Measurements from ENCODE around the gene FAM234B.

Gene FAM234B

DNA sequence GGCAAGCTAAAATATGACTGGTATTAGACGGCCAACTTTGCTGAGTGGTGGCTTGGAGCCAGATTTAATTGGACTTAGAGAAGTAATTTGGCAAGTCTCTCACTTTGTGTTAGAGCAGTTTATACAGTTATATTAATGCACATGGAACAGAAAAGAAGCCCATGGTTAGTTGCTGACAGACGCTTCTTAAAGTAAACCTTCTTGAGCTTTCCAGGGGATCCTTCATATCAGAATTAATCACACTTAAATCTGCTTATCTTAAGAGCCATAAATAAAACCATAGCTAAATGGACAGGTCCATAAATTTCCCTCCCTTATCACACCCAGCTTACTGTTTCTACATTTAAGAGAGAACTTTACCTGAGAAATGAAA lies 49.7 kb downstream of the FAM234B start:
- peak; percentile 44 for DNase-seq

DNA sequence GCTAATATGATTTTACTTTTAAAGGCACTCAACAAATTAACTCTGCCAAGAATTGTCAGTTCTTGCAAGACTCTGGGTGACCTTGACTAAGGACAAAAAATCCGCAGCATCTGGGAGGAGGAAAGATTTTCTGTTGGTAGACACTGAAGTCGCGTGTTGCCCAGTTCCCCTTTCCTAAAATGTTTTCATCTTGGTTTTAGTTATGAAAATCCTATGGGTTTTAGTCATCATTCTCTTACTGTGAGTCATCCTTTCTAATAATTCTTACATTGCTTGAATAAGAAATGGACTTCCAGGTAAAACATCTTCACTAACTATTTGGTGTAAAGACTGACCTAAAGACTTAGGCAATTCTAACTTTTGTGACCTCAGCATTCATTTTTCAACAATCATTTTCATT lies 50.2 kb downstream of the FAM234B start:
- DNase-seq: peak; percentile 68

DNA sequence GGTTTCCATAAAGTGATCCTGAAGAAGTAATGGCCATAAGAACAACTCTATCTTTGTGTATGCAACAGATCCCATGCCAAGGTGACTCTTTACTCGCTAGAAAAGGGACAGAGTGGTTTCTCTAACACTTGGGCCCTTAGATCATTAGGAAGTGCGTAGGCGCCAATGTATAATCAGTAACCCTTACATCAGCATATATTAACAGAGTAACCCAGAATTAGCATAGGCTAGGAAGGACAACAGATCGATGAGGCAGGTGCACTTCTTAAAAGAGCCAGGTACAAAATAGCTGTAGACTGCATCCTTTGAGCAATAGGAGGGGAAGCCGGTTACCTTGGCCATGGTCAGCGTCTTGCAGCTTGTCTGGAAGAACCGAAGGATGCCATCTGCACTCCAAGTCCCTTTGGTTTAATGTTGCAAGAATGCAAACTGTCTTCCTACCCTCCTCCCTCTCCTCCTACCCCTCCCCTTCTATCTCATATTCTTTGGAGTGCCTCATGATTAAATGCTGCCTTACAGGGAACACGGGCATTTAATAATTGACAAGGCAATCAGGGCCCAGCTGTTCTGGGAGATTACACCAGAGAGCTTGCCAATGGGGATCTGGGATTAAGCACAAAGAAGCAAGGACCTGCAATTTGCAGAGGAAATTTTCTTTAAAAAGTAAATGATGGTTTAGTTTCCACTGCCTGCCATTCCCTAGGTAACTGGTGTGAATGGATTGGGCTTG lies 51.2 kb downstream of the FAM234B start:
- DNase-seq: no peak

DNA sequence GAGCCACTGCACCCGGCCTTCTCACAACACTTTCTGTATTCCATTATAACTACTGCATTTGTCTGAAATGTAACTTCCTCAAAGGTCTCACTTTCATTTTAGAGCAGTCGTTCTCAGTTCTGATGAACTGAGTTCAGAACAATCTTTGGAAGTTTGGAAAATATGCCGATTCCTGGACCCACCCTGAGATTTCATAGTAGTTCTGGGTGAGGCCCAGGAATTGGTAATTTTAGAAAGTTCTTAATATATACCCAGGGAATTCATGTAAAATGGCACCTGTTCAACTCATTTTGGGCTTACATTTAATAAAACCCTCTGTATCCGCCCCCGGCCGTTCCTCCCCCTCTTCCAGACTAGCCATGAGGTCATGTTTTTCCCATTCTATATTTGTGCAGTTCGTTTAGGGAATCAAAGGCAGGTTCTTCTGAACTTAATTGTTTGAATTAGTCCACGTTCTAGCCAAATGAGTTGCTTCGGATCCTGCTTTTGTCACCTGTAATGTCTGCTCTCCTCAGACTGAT lies 53.4 kb downstream of the FAM234B start:
- no peak for DNase-seq

DNA sequence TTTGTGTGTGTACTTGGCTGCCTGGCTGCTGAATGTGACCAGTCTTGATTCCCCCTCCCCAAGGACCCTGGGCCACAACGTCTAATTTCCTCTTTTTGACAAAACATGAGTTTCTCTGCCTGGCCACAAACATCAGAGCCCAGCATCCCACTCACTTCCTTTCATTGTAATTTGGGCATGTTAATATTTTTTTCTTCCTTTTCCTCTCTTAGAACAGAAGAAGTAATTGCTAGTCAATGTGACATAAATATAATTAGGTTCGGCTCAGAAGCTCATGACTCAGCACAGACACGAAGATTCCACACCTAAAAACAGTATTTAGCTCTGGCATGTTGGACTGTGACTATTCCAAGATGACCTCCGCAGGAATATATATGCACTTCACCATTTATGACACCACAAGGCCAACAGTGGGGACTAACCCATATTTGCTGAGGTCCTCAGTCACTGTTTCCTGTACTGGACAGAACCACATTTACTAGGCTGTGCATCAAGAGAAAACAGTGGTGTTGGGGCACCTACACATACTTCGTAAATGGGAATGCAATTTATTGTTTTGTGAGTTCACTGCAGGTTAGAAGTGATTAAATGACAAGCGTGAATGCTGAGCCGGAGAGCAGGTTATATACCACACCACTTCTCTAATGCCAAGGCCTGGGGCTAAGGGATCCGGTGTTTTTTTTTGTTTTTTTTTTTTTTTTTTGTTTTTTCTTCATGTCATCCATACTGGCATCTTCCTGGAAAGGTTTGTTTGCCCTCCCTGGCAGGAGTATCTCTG lies 55.1 kb downstream of the FAM234B start:
- peak; percentile 38 for DNase-seq

DNA sequence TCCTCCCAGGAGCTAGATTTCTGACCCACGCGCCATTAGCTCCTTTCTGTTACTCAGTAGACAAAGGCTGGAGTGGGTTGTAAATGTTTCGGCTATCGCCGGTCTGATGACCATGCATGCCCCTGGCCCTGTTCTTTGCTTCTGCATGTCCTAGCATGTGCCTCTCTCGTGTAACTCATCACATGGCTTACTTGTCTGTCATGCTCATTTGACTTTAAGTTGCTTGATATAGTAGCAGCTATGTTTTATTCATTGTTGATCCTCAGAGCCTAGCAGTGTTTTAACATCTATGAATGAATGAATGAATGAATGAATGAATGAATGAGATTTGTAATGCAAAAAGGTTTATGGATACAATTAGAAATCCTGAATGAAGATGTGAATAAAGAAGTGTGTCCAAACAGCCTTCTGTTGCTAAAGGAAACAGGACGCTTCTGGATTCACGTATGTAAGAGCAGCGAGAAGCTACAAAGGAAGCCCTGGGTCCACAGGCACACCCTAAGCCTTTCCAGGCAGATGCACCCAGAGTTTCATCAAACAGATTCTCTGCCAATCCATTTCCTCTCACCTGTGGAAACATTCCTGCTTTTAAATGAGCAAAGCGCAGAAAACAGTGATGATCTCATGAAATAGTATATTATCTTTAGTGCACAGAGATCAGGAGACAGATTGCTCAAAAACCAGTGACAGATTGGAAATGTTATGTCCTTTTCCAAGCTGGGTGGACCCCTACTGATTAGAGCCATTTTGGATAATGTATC lies 55.8 kb downstream of the FAM234B start:
- DNase-seq: no peak

DNA sequence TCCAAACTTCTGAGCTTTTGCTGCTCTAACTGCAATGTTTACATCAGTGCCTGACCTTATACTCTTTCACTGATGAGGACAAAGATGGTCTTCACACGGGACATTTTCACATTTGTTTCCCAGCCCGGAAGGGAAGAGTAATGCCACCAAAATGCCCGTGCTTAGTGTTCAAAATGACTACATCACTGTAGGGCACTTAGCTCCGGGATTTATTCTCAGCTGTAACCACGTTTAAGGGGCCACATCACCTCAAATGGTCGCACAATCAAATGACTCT lies 56.4 kb downstream of the FAM234B start:
- no peak for DNase-seq

DNA sequence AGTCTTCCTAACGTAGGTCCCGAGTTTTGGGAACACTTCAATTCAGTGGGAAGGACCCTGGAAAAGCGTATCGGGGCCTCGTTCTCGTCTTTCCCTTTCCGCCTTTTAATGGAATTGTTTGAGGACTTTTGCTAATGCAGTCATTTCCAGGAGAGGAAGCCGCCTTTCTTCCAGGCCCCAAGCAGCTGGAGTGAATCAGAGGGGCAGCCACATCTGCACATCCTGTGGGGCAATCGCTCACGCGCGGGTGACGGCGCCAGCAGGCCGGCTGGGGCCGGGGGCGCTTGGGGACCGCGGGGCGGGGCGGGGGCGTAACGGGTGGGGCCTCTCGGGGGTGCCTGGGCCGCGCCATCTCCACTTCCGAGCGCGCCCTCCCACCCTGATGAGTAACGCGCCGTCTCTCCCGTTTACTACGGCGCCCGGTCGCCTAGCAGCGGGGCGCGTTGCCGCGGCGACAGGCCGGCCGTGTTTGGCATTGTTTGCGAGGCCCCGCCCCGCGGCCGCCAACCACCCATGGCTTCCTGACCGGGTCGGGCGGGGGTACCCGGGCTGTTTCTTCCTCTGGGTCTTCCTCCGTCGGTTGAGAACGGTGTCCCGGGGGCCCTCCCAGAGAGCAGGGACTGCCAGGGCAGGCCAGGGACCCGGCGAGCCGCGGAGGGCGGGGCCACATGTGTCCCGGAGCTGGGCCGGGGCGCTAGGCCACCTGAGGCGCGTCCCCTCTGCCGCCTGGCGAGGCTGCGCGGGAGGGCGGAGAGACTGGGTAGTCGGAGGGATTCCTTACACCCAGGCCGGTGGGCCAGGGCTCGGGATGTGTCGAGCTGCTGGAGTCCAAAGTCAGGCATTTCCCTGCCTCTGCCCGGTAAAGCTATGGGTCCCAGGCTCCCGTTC lies 56.9 kb downstream of the FAM234B start:
- DNase-seq: peak; percentile 95

DNA sequence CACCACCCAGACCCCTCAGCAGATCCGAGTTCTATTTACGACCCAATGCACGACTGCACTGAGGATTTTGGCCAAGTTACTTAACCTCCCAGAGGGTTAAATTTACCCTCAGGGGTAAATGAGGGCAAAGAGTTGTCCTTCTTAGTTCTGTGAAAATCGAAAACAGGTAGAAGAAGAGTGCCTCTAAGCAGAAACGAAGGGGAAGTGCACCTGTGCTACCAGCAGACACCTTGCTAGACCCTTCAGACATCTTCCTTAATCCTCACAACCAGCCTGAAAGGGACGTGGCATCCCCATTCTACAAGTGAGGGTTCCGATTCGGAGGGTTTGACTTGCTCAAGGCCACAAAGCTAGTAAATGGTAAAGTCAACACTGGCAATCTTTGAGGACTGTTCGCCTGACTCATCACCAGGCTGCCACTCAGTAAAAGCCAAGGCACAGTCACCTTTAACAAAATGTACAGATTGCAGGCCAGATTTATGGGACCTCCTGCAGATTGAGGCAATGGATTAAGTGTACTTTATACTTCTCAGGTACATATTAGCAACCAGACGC lies 57.7 kb downstream of the FAM234B start:
- no peak for DNase-seq

DNA sequence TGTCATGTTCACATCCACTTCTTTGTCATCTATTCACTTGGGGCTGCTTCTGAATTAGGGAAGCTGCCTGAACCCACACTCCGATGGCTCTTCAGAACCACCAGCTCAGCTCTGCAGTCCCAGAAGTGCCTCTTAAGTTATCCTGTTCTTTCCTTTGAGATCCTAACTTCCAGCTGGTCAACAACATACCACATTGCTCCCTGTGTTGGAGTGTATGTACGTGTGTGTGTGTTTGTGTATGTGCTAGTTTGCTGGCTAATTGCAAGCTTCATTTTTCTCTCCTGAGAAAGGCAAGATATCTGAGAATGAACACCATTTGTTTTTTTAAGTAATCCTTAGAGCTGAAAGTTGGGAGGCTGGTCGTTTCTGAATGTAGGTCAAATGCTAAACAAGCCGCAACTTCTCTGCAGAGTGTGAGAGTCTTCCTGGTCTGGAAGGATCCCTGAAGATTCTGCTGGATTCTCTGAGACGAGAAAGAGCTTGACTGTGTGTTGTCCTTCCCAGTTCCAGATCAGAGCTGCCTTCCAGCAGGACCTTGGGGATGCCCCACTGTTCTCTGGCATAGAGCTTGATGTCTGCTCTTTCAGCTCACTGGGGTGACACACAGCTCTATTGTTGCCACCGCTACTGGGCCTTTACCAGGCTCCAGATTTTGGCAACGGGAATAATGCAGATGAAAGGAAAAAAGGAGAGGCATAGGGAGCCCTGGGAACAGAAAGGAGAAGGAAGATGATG lies 58.4 kb downstream of the FAM234B start:
- DNase-seq: no peak

DNA sequence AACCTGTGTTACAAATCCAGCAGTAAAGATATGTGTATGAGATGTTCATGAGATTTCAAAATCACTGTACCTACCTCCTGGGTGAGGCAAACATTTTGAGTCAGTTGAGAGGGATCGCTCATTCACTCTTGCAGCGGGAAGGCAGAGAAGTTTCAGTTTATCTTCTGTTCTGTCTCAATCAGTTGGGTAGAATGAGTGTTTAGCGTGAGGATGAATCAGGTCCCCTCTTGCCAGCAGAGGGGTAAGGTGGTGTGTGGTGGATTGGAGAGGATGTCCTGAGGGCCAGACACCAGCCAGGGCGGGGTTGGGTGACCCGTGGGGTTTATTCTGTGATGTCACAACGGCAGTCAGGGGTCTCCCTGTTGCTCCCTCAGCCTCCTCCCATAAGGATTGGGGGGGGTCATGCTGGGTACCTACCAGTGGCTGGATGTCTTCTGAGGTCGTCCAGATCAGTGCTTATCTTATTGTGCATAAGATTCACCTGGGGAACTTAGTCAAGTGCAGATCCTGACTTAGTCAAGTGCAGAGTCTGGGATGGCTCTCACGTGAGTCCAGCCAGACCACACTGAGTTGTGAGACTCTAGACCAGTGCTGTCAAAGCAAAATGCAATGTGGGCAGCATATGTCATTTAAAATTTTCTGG lies 59.3 kb downstream of the FAM234B start, which contains the start of gene GSG1:
TSS of gene GSG1 (minus strand) at position 277 of the 643 bp plus-strand sequence. CDS start at position 122, 155 bp downstream.
- no peak for DNase-seq

DNA sequence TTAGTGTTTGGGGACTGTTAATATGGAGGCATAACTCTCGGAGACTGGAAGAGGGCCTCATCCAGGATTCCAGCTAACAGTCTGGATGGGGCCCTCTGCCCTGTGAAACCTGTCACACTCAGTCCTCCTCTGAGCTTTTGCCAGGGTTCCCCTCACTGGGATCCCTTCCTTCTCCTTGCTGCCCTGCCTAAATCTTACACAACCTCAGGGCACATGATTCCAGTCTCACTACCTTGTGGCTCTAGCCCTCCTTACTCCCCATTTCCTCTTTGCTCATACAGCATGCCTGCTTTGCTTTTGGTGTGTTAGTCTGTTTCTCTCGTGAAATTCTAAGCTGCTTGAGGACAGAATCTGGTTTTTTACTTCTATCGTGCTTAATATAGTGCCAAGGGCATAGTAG lies 60.2 kb downstream of the FAM234B start:
- no peak for DNase-seq

DNA sequence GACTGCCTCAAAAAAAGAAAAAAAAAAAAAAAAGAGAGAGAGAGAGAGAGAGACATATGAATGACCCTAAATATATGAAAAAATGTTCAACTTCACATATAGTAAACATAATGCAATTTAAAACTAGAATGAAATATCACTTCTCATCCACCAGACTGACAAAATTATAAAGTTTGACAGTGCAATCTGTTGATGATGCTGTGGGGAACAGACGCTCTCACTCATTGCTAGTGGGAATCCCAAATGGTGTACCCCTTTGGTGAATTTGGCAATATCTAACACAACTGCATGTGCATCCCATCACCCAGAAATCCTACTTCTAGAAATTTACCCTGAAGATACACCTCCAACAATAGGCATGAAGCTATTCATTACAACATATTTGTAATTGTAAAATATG lies 61.6 kb downstream of the FAM234B start:
- DNase-seq: no peak

DNA sequence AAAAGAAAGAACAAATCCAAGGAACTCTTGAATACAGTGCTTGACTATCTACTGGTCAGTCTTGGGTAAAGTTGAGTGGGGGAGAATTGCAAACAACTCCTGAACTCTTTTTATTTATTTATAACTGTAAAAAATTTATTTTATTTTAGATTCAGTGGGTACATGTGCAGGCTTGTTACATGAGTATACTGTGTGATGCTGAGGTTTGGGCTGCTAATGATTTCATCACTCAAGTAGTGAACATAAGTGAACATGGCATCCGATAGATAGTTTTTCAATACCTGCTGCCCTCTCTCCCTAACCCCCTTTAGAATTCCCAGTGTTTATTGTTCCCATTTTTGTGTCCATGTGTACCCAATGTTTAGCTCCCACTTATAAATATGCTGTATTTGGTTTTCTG lies 62.5 kb downstream of the FAM234B start:
- DNase-seq: no peak

DNA sequence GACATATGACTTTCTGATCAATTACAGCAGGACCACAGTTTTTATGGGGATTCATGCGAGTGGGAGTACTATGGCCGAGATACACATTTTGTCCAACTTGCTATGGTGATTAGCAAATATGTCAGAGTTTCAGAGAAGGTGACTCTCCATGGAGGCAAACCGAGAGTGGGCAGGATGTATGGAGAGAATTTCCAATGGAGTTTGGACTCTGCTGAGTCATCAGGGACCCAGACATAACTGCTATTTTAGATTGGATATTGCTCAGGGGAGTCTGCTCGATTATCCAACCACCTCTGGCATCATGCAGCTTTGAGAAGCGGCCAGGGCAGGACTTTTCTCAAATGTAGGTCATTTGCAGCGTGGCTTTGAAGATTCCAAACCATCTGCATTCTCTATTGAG lies 68.8 kb downstream of the FAM234B start:
- DNase-seq: no peak

DNA sequence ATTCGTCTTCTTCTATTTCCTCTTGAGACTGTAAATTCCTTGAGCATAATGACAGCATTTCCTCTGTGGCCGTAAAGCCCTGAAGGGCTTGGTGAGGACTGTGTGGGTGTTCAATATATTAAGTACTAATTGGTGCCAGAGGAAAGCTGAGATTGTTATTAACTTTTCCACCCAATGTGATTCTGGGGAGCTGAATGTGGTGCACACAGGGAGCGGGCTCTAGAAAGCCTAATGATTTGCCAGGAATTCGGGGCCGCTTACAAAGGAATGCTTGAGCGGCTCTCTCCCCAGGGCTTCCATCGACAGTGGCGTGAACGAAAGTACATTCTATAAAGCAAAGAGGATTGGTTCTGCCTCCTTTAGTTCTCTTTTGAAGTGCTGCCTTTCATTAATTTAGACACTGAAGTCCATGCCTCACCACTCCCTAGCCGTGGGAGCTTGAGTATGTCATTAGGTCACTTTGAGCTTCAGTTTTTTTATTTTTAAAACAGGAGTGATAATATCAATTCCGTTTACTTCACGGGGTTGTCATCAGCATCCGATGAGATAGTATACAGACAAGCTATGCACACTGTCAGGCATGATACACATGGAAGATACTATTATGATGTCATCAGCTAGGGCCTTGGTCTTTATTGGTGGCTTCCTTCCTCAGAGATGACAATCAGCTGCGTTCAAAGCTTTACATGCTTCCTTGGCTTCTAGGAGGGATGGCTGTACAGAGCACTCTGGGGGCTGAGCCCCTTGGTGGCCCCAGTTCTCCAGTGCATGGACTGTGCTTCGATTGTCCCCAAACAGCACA lies 70.3 kb downstream of the FAM234B start:
- DNase-seq: no peak

DNA sequence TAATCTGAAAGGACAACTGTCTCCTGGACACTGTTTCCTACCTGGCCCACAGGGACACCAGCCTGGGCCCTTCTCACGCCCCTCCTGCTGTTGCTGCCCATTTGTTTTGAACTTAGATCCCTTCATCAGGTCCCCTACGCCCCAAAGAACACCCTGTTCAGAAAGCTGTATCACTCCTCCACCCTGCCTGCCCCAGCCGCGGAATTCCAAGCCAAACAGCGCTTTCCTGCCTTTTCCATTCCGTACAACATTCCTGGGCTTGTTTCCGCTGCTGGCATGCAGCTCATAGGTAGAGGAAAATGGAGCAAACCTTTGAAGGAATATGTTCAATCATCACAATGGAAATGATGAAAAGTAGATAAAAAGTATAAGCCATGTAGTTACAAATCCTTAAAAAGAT lies 72.1 kb downstream of the FAM234B start:
- no peak for DNase-seq

DNA sequence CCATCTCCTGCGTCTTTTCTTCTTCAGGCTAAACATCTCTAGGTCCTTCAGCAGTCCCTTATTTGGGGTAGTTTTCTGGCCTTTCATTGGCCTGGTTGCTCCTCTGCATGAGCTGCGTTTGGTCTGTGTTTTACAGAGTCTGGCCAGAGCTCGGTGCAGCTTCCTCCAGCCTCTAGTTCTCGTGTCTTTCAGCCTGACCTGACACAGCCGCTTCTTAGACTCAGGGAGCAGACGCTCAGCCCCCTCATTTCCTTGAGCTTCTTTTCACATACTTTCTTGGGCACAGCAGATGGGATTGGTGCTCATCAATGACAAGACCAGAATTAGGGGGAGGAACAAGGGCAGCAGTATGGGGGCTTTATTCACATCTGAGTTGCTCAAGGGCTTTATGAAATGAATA lies 72.8 kb downstream of the FAM234B start:
- DNase-seq: no peak

DNA sequence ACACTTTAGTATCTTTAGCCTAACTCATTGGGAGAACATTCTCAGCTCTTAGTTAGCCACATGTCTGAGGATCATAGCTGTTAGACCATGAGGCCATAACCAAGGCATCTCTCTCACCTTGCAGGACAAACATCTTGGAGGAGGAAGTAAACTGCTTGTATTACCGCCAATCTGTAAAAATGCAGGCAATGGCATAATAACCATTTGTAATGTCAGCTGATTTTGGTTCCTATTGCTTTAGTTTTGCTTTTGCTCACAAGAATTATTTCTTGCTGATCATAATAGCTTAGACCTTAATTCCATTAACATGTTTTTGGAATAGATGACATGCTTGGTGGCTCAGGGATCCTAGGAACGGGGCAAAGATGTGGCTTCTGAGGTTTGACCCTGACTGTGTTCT lies 75.6 kb downstream of the FAM234B start:
- no peak for DNase-seq

DNA sequence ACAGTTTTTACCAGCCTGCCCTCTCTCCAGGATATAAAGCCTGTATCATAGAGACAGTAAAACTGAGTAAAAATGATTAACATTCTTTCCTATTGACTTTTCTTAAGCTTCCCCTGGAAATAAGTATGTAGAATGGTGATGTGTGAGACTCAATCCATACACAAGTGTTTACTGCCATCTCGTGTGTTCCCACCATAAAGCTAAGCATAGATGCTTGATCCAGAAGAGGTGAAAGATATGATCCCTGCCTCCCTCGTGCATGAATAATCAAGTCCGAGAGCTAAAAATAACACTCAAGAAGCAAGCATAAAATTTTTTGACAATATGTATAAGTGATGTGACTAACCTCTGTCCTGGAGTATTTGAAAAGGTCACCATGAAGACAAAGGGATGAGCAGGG lies 76.2 kb downstream of the FAM234B start:
- DNase-seq: no peak
